GM13977 (cell line): ENCODE data around the gene CAMKK1.

ENCODE experiments used
- DNase-seq: peaks from one replicate; pipeline ENCODE4 v3.0.0; 2012; ENCODE audit warnings: low spot score
- in situ Hi-C: fragments of 300-500 bp; cut with MboI; formaldehyde crosslinking; loops from one replicate; pipeline ENCODE4 v1.12.0; 2022; ENCODE audit warnings: low sequenced_read_pairs, low pct_unique_long_range_greater_than_20kb, mixed read lengths, inconsistent platforms; ENCODE audit not compliant: unreplicated experiment
- TF ChIP-seq, protein P1 (sequence below): IDR thresholded peaks from 2 replicates; pipeline ENCODE4 v1.5.1; 2012; ENCODE audit warnings: mild to moderate bottlenecking, control low read depth; ENCODE audit not compliant: insufficient read depth; ENCODE audit errors: extremely low read depth, missing control alignments

The CAMKK1 gene

DNA sequence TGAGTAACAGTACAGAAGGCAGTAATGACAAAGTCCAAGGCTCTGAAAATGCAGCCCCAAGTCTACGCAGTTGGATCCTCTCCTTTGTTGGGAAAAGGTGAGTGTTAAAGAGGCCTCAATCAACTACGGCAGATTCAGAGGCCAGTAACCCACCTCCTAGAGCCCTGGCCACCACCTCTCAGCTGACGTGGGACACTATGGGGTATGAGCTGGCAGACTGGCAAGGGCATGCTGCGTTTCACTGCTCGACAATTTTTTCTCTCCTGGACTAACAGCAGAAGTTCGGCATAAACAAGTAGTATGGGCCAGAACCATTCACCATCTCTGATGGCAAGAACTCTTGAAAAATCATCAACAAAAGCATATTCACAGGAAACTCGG lies 64.0 kb downstream of the CAMKK1 start:
- in situ Hi-C loops = loop anchor here (10.0 kb wide), 1 partner anchor 154 kb away; no protein-coding TSS in a partner anchor
- TF ChIP-seq, protein P1, sequence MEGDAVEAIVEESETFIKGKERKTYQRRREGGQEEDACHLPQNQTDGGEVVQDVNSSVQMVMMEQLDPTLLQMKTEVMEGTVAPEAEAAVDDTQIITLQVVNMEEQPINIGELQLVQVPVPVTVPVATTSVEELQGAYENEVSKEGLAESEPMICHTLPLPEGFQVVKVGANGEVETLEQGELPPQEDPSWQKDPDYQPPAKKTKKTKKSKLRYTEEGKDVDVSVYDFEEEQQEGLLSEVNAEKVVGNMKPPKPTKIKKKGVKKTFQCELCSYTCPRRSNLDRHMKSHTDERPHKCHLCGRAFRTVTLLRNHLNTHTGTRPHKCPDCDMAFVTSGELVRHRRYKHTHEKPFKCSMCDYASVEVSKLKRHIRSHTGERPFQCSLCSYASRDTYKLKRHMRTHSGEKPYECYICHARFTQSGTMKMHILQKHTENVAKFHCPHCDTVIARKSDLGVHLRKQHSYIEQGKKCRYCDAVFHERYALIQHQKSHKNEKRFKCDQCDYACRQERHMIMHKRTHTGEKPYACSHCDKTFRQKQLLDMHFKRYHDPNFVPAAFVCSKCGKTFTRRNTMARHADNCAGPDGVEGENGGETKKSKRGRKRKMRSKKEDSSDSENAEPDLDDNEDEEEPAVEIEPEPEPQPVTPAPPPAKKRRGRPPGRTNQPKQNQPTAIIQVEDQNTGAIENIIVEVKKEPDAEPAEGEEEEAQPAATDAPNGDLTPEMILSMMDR = no peak
- DNase-seq = no peak

DNA sequence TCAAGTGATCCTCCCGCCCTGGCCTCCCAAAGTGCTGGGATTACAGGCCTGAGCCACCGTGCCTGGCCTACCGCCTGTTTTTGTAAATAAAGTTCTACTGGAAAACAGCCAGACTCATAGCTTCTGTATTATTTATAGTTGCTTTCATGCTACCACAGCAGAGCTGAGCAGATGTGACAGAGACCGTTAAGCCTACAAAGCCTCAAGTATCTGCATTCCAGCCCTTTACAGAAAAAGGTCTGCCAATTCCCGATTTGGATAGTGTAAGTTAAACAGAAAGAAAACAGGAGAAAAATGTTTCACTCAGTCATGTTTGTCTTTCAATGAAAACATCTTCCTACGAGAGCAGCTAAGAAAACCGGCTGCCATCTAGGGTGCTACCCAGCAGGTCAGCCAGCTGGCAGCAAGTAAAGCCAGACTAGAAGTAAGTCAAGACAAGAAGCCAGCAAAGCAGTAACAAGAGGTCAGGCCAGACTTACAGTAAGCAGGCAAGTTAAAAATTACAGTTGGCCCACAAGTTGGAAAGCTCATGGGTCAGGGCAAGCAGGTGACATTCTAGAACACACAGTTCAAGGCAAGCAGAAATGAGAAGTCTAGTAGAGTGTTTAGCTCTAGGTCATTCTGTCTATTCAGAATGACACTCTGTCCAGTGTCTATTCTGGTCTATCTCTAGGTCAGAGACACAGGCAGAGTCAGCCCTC lies 64.6 kb downstream of the CAMKK1 start:
- DNase-seq = no peak
- TF ChIP-seq, protein P1 = no peak
- in situ Hi-C loops = loop anchor here (10.0 kb wide), 1 partner anchor 154 kb away; no protein-coding TSS in a partner anchor

DNA sequence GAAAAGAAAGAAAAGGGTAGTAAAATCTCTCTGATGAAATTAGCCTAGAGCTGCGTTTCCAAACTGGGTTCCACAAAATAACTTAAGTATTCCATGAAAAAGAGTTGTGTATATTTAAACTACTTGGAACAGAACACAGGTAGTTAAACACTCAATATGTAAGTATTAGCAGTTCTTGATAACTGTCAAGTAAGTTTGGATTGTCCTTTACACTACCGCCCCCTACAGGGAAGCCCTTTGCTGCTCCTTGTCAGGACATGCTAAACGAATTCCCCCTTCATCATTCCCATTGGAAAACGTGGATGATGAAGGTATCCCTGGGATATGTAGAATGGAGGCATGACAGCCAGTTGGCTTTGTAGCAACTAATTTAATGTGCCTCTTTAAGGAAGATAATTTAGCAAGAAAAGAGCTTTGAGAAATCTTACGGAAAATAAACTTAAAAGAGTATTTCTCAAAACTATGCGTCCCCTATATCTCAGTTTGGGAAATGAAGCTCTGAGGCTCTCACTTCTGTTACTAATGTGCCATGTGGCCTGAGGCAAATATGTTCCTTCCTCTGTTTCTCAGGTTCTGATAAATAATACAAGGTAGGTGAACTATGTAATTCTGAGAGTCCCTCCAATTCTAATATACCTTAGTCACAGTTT lies 65.6 kb downstream of the CAMKK1 start:
- in situ Hi-C loops = loop anchor here (10.0 kb wide), 1 partner anchor 152 kb away; no protein-coding TSS in a partner anchor
- TF ChIP-seq, protein P1 = peak; percentile 84
- DNase-seq = peak; percentile 63

DNA sequence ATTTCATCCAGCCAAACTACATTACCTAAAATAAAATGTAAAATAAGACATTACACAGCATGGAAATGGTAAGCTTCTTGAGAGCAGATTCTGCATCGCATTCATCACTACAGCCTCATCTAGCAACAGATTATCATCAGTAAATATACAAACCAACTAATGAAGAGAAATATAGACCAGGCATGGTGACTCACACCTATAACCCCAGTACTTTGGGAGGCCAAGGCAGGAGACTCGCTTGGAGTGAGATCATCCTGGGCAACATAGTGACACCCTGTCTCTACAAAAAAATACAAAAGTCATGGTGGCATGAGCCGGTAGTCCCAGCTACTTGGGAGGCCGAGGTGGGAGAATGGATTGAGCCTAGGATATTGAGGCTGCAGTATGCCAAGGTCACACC lies 66.7 kb downstream of the CAMKK1 start:
- in situ Hi-C loops = loop anchor here (10.0 kb wide), 1 partner anchor 151 kb away; no protein-coding TSS in a partner anchor

DNA sequence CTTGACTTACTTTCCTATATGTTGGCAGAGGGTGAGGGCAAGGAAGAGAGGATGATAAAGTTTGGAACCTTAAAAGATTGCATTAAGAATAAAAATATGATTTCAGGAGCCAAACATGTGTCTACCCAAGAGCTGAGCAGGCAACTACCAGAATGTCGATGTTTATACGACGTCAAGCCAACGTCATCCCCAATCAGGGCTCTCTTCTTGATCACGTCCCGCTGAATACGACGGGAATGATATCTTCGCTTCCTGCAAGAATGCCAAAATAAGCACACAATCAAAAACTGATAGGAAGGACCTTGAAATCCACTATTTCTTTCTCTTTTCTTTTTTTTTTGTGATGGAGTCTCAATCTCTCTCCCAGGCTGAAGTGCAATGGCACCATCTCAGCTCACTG lies 71.8 kb downstream of the CAMKK1 start:
- TF ChIP-seq, protein P1 = no peak
- in situ Hi-C loops = loop anchor here (5.0 to 10.0 kb wide), 2 partner anchors 84 to 146 kb away; no protein-coding TSS in a partner anchor
- no peak for DNase-seq

More for the DNA sequence above, 66.7 kb downstream of the CAMKK1 start:
- TF ChIP-seq, protein P1 = no peak
- DNase-seq = no peak

DNA sequence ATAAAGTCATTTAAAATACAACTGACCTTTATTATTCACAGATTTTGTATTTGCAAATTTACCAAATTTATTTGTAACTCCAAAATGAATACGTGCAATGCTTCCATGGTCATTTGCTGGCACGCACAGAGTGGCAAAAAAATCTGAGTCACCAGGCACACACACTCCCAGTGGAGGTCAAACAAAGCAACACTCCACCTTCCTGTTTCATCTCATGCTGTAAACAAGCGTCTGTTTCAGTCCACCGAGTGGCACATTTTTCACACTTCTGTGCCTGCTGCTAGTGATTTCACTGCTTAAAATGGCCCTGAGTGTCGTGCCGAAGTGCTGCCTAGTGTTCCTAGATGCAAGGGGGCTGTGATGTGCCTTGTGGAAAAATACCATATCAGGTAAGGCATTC lies 74.1 kb downstream of the CAMKK1 start:
- TF ChIP-seq, protein P1 = no peak
- in situ Hi-C loops = no loop called here
- no peak for DNase-seq
